GM23338 (cell line): ENCODE data around the gene FERMT3. TPM values are rescaled to one million over a fixed set of nuclear protein-coding genes. Genes with fewer than 3 reads are reported as not detected.

Experiments used
- ATAC-seq: fragments of 200-7000 bp; cut with Tn5 transposase; 3 replicates; pipeline ENCODE4 v1.9.1; 2020
- DNase-seq: peaks from one replicate; pipeline ENCODE4 v3.0.0-alpha.2; 2015; ENCODE audit warnings: low spot score
- H2AFZ ChIP-seq: fragments of 200-600 bp; sonication (generic); 2 replicates; pipeline ENCODE4 v1.8.0; 2016; ENCODE audit warnings: antibody characterized with exemption, mild to moderate bottlenecking, moderate library complexity
- H3F3A ChIP-seq: fragments of 200-600 bp; sonication (generic); replicated peaks from 2 replicates; pipeline ENCODE4 v1.8.0; 2017; ENCODE audit warnings: antibody characterized with exemption, mixed run types, low read depth
- H3K27ac ChIP-seq: fragments of 200-600 bp; sonication (generic); 2 replicates; pipeline ENCODE4 v1.6.1; 2016; ENCODE audit warnings: low read depth
- H3K27me3 ChIP-seq: fragments of 200-600 bp; sonication (generic); 2 replicates; pipeline ENCODE4 v1.8.0; 2016; ENCODE audit warnings: mild to moderate bottlenecking, mixed run types, moderate library complexity; ENCODE audit not compliant: insufficient read depth
- H3K36me3 ChIP-seq: fragments of 200-600 bp; sonication (generic); 2 replicates; pipeline ENCODE4 v1.8.0; 2016; ENCODE audit warnings: mild to moderate bottlenecking; ENCODE audit not compliant: insufficient read depth
- H3K4me1 ChIP-seq: fragments of 200-600 bp; sonication (generic); 2 replicates; pipeline ENCODE4 v1.8.0; 2016; ENCODE audit warnings: mild to moderate bottlenecking, moderate library complexity; ENCODE audit not compliant: insufficient read depth
- H3K4me2 ChIP-seq: fragments of 200-600 bp; sonication (generic); 2 replicates; pipeline ENCODE4 v1.7.1; 2017; ENCODE audit warnings: mixed run types
- H3K4me3 ChIP-seq: fragments of 200-600 bp; sonication (generic); 2 replicates; pipeline ENCODE4 v1.6.1; 2016; ENCODE audit warnings: mixed run types
- H3K79me2 ChIP-seq: fragments of 200-600 bp; sonication (generic); replicated peaks from 2 replicates; pipeline ENCODE4 v1.8.0; 2017; ENCODE audit warnings: mild to moderate bottlenecking; ENCODE audit not compliant: insufficient read depth
- H3K9me2 ChIP-seq: fragments of 200-600 bp; sonication (generic); 2 replicates; pipeline ENCODE4 v1.8.0; 2017; ENCODE audit not compliant: insufficient read depth
- H4K20me1 ChIP-seq: fragments of 200-600 bp; sonication (generic); replicated peaks from 2 replicates; pipeline ENCODE4 v1.8.0; 2017; ENCODE audit warnings: mild to moderate bottlenecking; ENCODE audit not compliant: insufficient read depth
- H3K27ac Mint-ChIP-seq: 2 replicates; pipeline ENCODE4 v1.8.0; 2020; ENCODE audit warnings: inconsistent platforms, mild to moderate bottlenecking, moderate library complexity, mixed read lengths
- H3K27me3 Mint-ChIP-seq: 3 replicates; pipeline ENCODE4 v1.8.0; 2022; ENCODE audit warnings: low read depth, mild to moderate bottlenecking, moderate library complexity, mixed read lengths, inconsistent platforms; ENCODE audit not compliant: insufficient read depth, poor library complexity
- H3K36me3 Mint-ChIP-seq: 3 replicates; pipeline ENCODE4 v1.8.0; 2021; ENCODE audit warnings: low read depth, mild to moderate bottlenecking, inconsistent platforms, moderate library complexity, mixed read lengths
- H3K4me1 Mint-ChIP-seq: 3 replicates; pipeline ENCODE4 v1.8.0; 2020; ENCODE audit warnings: mild to moderate bottlenecking, inconsistent platforms, mixed read lengths
- H3K4me3 Mint-ChIP-seq: 3 replicates; pipeline ENCODE4 v1.8.0; 2021; ENCODE audit warnings: moderate library complexity, mild to moderate bottlenecking, inconsistent platforms, mixed read lengths
- H3K9me3 Mint-ChIP-seq: 3 replicates; pipeline ENCODE4 v1.8.0; 2020; ENCODE audit warnings: moderate library complexity, mild to moderate bottlenecking, inconsistent platforms, mixed read lengths
- CREB1 ChIP-seq: fragments of 250-450 bp; sonication (Bioruptor Pico); IDR thresholded peaks from 2 replicates; pipeline ENCODE4 v1.5.0; 2020; ENCODE audit warnings: low read depth, mild to moderate bottlenecking, moderate library complexity
- ETS1 ChIP-seq: IDR thresholded peaks from 2 replicates; pipeline ENCODE4 v1.6.1; 2016; ENCODE audit warnings: antibody characterized with exemption
- EZH2 ChIP-seq: fragments of 200-600 bp; sonication (generic); IDR thresholded peaks from one replicate; pipeline ENCODE4 v1.8.0; 2017; ENCODE audit warnings: antibody characterized with exemption, mild to moderate bottlenecking, low read depth; ENCODE audit not compliant: unreplicated experiment
- EZH2phosphoT487 ChIP-seq: fragments of 200-600 bp; sonication (generic); IDR thresholded peaks from one replicate; pipeline ENCODE4 v1.8.1; 2018; ENCODE audit warnings: antibody characterized with exemption; ENCODE audit not compliant: unreplicated experiment
- JUNB ChIP-seq: IDR thresholded peaks from one replicate; pipeline ENCODE4 v1.6.1; 2016; ENCODE audit warnings: antibody characterized with exemption; ENCODE audit not compliant: unreplicated experiment
- NANOG ChIP-seq: IDR thresholded peaks from 2 replicates; pipeline ENCODE4 v1.6.1; 2016; ENCODE audit warnings: antibody characterized with exemption, borderline replicate concordance
- POLR2AphosphoS5 ChIP-seq: IDR thresholded peaks from 2 replicates; pipeline ENCODE4 v1.6.1; 2016; ENCODE audit warnings: antibody characterized with exemption, low read depth
- REST ChIP-seq: IDR thresholded peaks from one replicate; pipeline ENCODE4 v1.6.1; 2018; ENCODE audit warnings: antibody characterized with exemption; ENCODE audit not compliant: unreplicated experiment
- STAT1 ChIP-seq: IDR thresholded peaks from one replicate; pipeline ENCODE4 v1.6.1; 2016; ENCODE audit warnings: antibody characterized with exemption; ENCODE audit not compliant: unreplicated experiment
- ZNF114 ChIP-seq: fragments of 250-450 bp; sonication (Bioruptor Pico); IDR thresholded peaks from 2 replicates; pipeline ENCODE4 v1.5.0; 2020; ENCODE audit warnings: mild to moderate bottlenecking, moderate library complexity
- ZNF331 ChIP-seq: fragments of 250-450 bp; sonication (Bioruptor Pico); IDR thresholded peaks from 2 replicates; pipeline ENCODE4 v1.5.0; 2020; ENCODE audit warnings: low read depth, mild to moderate bottlenecking, moderate library complexity
- ZNF462 ChIP-seq: fragments of 250-450 bp; sonication (Bioruptor Pico); IDR thresholded peaks from 2 replicates; pipeline ENCODE4 v1.5.0; 2020; ENCODE audit warnings: mild to moderate bottlenecking, moderate library complexity
- polyA plus RNA-seq: library from polyadenylated mRNA; unstranded; fragments of >200 nt; fragmentation: Nextera tagmentation; extraction: Ambion mirVana; gene quantifications from 2 replicates; pipeline ENCODE4 v1.2.1, GENCODE V29; 2016
- total RNA-seq: library from RNA; depleted of rRNA; stranded (reverse); fragments of >200 nt; shearing (Covaris generic); gene quantifications from 2 replicates; pipeline ENCODE4 v1.2.3, GENCODE V29; 2014
- TF ChIP-seq, protein P1 (sequence below), 2 experiments: fragments of 200-600 bp in 1 of 2; sonication (generic) in 1 of 2; conservative IDR thresholded peaks; 2 replicates each; pipeline versions ENCODE4 v1.5.1 to v1.6.1; 2016 to 2017; ENCODE audit warnings: antibody characterized with exemption in 2 of 2, low read depth in 2 of 2, mild to moderate bottlenecking in 2 of 2, moderate library complexity in 1 of 2

The FERMT3 gene
- total and polyA plus RNA-seq, 2 experiments from 2014 or later: 1.5 to 1.6 TPM

DNA sequence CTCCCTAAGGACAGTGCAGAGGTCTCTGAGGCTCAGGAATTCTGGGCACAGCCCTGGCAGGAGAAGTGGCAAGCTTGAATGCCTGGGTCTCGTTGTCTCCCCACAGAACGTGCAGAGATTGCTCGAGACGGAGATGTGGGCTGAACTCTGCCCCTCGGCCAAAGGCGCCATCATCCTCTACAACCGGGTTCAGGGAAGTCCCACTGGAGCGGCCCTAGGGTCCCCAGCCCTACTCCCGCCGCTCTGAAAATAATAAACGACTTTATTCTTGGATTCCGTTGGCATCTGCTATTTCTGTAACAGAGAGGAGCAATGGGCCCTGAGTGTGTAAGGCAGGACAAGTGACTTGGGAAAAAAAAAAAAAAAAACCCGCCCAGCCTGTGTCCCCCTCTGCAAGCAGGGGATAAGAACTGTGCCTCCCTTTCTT lies 23.2 kb downstream of the FERMT3 start:
- Mint-ChIP-seq H3K4me1 (peaks cover 24% of the 10 kb centered on the region; the same call in 2 of the 3 replicates), H3K27ac (peak overlapping the region; percentile 67), H3K27me3 (peaks cover 22% of the 10 kb centered on the region), H3K9me3 (no peaks in the 10 kb centered on the region), H3K4me3 (peak overlapping the region; percentile 83), H3K36me3 (peaks cover 3% of the 10 kb centered on the region; the same call in 1 of the 3 replicates)
- Histone ChIP-seq H3K27me3 (peaks cover 23% of the 10 kb centered on the region; the same call in 1 of the 2 replicates), H3F3A (peaks cover 13% of the 10 kb centered on the region), H3K4me1 (peaks cover 17% of the 10 kb centered on the region; the same call in 1 of the 2 replicates), H3K4me3 (peak overlapping the region; percentile 94), H2AFZ (no peak overlapping the region), H4K20me1 (no peaks in the 10 kb centered on the region), H3K9me2 (no peaks in the 10 kb centered on the region), H3K79me2 (no peaks in the 10 kb centered on the region; the same call in 1 of the 2 replicates), H3K27ac (no peak overlapping the region), H3K4me2 (peak overlapping the region; percentile 96), H3K36me3 (no peaks in the 10 kb centered on the region)
- DNase-seq: no peak
- ATAC-seq: no peak
- TF ChIP-seq CREB1 (no peak), STAT1 (no peak), ZNF114 (CRISPR knock-in tag) (no peak), ETS1 (no peak), JUNB (no peak), POLR2AphosphoS5 (no peak), EZH2phosphoT487 (no peak), NANOG (no peak), ZNF462 (CRISPR knock-in tag) (no peak), REST (no peak), EZH2 (no peak), ZNF331 (CRISPR knock-in tag) (no peak)
- TF ChIP-seq, protein P1, sequence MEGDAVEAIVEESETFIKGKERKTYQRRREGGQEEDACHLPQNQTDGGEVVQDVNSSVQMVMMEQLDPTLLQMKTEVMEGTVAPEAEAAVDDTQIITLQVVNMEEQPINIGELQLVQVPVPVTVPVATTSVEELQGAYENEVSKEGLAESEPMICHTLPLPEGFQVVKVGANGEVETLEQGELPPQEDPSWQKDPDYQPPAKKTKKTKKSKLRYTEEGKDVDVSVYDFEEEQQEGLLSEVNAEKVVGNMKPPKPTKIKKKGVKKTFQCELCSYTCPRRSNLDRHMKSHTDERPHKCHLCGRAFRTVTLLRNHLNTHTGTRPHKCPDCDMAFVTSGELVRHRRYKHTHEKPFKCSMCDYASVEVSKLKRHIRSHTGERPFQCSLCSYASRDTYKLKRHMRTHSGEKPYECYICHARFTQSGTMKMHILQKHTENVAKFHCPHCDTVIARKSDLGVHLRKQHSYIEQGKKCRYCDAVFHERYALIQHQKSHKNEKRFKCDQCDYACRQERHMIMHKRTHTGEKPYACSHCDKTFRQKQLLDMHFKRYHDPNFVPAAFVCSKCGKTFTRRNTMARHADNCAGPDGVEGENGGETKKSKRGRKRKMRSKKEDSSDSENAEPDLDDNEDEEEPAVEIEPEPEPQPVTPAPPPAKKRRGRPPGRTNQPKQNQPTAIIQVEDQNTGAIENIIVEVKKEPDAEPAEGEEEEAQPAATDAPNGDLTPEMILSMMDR (conservative IDR thresholded peaks at IDR 0.05; ENCODE audit: low read depth in 2 of 2): no peak
